ENCODE measurements around the gene OSMR. TPM values are rescaled to one million over a fixed set of nuclear protein-coding genes. Genes with fewer than 3 reads are reported as not detected.
"Not testable (repeated sequence)": the region's sequence is repeated elsewhere in the genome, so short reads cannot be mapped to it uniquely, and the experiment has no call there.

The OSMR gene
- total RNA-seq, 1 donor from 2014 or later = 25.5 TPM

DNA sequence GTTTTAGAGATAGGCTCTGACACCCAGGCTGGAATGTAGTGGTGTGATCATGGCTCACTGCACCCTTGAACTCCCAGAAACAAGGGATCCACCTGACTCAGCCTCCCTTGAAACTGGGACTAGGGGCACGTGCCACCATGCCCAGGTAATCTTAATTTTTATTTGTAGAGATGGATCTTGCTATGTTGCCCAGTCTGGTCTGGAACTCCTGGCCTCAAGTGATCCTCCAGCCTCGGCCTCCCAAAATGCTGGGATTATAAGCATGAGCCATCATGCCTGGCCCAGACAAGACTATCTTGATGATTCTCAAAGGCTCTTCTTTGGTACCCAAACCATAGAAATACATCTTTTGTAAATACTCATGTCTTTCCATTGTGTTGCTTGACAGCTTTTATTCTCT, 10.8 kb downstream of the OSMR start:
- no peak for DNase-seq (ENCODE audit: low read depth)
- TF ChIP-seq, protein P1, sequence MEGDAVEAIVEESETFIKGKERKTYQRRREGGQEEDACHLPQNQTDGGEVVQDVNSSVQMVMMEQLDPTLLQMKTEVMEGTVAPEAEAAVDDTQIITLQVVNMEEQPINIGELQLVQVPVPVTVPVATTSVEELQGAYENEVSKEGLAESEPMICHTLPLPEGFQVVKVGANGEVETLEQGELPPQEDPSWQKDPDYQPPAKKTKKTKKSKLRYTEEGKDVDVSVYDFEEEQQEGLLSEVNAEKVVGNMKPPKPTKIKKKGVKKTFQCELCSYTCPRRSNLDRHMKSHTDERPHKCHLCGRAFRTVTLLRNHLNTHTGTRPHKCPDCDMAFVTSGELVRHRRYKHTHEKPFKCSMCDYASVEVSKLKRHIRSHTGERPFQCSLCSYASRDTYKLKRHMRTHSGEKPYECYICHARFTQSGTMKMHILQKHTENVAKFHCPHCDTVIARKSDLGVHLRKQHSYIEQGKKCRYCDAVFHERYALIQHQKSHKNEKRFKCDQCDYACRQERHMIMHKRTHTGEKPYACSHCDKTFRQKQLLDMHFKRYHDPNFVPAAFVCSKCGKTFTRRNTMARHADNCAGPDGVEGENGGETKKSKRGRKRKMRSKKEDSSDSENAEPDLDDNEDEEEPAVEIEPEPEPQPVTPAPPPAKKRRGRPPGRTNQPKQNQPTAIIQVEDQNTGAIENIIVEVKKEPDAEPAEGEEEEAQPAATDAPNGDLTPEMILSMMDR (conservative IDR thresholded peaks at IDR 0.05; ENCODE audit: low read depth, low read length) = no peak

DNA sequence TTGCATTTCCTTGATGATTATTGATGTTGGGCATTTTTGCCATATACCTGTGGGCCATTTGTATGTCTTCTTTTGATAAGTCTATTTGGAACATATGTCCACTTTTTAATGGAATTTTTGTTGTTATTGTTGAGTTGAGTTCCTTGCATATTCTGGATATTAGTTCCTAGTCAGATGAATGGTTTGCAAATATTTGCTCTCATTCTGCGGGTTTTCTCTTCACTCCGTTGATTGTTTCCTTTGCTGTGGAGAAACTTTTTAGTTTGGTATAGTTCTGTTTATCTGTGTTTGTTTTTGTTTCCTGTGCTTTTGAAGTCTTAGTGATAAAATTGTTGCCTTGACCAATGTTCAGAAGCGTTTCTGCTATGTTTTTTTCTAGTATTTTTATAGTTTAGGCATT, 13.0 kb downstream of the OSMR start:
- DNase-seq (ENCODE audit: low read depth) = no peak
- TF ChIP-seq, protein P1 (conservative IDR thresholded peaks at IDR 0.05; ENCODE audit: low read depth, low read length) = no peak
- H3K4me3 ChIP-seq (ENCODE audit: low read depth, low read length) = no peak overlapping the region

More for the DNA sequence above, 10.8 kb downstream of the OSMR start:
- H3K4me3 ChIP-seq (ENCODE audit: low read depth, low read length) = no peak overlapping the region

DNA sequence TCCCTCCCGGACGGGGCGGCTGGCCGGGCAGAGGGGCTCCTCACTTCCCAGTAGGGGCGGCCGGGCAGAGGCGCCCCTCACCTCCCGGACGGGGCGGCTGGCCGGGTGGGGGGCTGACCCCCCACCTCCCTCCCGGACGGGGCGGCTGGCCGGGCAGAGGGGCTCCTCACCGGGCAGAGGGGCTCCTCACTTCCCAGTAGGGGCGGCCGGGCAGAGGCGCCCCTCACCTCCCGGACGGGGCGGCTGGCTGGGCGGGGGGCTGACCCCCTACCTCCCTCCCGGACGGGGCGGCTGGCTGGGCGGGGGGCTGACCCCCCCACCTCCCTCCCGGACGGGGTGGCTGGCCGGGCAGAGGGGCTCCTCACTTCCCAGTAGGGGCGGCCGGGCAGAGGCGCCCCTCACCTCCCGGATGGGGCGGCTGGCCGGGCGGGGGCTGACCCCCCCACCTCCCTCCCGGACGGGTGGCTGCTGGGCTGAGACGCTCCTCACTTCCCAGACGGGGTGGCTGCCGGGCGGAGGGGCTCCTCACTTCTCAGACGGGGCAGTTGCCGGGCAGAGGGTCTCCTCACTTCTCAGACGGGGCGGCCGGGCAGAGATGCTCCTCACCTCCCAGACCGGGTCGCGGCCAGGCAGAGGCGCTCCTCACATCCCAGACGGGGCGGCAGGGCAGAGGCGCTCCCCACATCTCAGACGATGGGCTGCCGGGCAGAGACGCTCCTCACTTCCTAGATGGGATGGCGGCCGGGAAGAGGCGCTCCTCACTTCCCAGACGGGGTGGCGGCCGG, 16.4 kb downstream of the OSMR start:
- DNase-seq (ENCODE audit: low read depth); H3K4me3 ChIP-seq (ENCODE audit: low read depth, low read length): not testable (repeated sequence)

DNA sequence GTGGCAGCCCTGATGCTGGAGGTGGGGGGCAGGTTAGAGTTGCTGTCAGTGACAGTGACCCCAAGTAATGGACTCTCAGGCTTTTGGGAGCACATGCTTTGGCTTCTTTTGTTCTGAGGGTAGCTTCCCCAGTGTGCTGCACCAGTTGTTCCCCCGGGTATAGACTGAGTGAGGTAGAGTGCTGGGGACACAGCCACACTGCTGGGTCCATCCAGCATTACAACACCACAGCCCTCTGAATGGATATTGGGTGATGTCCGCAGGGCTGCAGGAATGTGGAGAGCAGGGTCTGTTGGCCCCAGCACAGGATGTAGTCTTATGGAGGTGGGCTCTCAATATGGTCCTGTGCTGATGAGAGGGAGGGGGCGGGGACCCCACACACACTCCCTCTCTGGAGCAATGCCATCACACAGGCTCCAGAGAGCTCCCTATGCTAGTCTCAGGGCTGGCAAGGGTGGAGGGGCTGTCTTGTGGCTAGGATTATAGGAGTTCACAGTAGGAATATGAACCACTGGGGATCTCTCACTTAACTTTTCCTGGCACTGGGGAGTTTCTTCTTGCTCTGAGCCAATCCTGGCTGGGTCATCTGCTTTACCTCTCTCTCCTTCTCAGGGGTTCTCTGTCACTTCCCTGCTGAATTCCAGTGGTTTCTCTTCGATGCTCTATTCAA, 20.7 kb downstream of the OSMR start:
- no peak overlapping the region for H3K4me3 ChIP-seq (ENCODE audit: low read depth, low read length)
- no peak for DNase-seq (ENCODE audit: low read depth)
- TF ChIP-seq, protein P1 (conservative IDR thresholded peaks at IDR 0.05; ENCODE audit: low read depth, low read length) = no peak

DNA sequence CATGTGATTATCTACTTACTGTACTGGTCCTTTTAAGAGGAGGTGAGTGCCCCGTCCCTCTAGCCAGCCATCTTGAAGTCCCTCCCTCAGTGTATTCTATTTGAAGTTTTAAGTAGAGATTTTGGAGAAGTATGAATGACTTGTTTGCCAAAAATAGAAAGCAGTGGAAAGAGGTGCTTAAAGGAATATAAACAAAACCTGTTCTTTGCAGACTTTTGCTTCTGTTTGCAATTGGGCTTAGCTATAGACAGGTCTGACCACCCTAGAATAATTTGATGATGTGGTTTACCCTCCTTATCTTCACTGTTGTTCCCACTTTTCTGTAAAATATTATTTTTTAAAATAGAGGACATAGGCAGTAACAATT, 21.2 kb downstream of the OSMR start:
- TF ChIP-seq, protein P1 (conservative IDR thresholded peaks at IDR 0.05; ENCODE audit: low read depth, low read length) = no peak
- no peak for DNase-seq (ENCODE audit: low read depth)
- H3K4me3 ChIP-seq (ENCODE audit: low read depth, low read length) = no peak overlapping the region

DNA sequence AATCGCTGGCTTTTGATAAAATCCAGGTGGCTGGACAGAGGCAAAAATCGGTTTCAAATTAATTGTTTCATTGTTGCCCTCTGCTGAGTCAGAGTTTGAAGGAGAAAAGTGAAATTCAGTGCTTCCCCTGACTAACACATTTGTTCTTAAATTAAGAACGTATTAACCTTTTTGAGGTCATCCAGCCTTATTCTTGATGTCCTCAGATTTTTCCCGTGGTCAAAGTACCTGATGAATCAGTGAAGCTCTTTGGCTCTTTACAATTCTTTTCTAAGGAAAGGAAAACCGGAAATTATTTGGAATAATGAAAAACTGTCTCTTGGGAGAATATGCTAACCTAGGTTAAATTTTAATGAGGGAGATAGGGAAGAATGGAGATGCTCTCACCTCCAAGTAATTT, 21.6 kb downstream of the OSMR start:
- H3K4me3 ChIP-seq (ENCODE audit: low read depth, low read length) = no peak overlapping the region
- no peak for DNase-seq (ENCODE audit: low read depth)
- TF ChIP-seq, protein P1 (conservative IDR thresholded peaks at IDR 0.05; ENCODE audit: low read depth, low read length) = no peak

DNA sequence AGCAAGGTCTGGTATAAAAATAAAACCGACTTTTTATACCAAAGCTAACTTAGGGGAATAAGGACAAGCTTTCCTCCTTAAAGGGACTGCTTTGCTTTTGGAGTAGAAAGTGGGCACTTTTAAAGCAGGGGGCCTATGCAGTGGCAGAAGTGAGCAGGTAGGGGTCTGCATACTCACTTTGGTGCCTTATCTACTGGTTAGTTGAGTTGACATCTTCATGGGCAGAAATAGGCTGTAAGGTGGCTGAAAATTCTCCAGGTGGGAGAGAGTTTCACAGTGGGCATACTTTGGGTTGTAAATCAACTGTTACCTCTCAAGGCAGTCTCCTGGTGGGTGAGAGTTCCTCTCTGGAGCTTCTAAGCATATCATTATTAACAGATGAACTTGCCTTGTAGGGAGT, 24.8 kb downstream of the OSMR start:
- no peak for DNase-seq (ENCODE audit: low read depth)
- TF ChIP-seq, protein P1 (conservative IDR thresholded peaks at IDR 0.05; ENCODE audit: low read depth, low read length) = no peak
- H3K4me3 ChIP-seq (ENCODE audit: low read depth, low read length) = no peak overlapping the region
